Left renal pelvis (tissue), 4 donors: Measurements from ENCODE around the gene PPP1R36. TPM values are rescaled to one million over a fixed set of nuclear protein-coding genes. Genes with fewer than 3 reads are reported as not detected.
"Not testable (repeated sequence)": the region's sequence is repeated elsewhere in the genome, so short reads cannot be mapped to it uniquely, and the experiment has no call there.

Experiments
- DNase-seq, 4 donors: peaks; one replicate each; pipeline ENCODE4 v3.0.0-alpha.2; 2013; ENCODE audit warnings: low read depth in 4 of 4, low spot score in 3 of 4
- polyA plus RNA-seq, 4 donors: library from polyadenylated mRNA; unstranded; fragments of 120-200 nt; gene quantifications; one replicate each; pipeline ENCODE4 v1.2.1, GENCODE V29; 2013; ENCODE audit not compliant: insufficient read length in 4 of 4

PPP1R36 gene
- polyA plus RNA-seq, 4 donors = 0.61 to 1.2 (median 1.1) TPM

DNA sequence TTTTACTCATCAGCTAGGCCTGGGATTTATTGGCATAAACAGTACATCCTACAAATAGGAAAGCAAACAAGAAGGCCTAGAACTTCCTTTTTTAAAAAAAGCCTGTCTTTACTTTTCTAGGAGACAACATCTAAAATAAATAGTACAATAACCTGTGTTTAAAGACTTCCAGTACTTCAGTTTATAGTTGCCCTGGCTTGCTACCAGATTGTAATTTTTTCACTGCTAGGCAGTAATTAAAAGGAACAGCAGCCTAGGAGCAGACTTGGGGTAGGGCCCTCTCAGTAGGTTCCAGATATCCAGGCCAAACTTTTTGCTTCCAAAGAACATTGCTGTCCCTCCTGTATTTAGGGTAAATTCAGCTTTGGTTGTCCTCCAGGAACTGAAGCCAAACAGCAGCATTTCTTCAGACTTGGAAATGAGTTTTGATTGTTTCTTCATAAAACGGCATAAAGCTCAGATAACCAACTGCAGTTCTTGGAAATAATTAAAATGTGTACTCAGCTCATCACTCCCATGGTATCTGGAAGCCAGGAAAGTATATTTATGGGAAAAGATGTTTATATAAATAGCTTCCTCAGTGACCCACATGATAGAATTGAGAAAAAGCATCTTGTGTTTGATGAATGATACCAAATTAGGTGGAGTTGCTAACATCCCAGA is 61.7 kb downstream of the PPP1R36 start:
- DNase-seq = no peak

DNA sequence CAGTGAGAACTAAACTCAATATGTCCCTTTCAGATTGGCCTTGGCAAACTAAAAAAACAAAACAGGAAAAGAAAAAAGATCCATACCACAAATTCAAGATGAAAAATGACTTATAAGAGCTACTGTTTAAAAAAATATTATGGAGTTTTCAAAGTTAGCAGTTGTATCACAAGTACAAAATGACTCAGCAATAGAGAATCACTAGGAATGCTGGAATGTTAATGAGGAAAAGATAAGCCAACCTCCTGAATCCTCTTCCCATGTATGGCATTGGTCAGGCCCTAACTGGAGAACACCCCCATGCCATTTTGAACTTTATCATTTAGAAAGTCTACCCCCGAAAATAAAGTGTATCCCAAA is 62.2 kb downstream of the PPP1R36 start:
- no peak for DNase-seq

DNA sequence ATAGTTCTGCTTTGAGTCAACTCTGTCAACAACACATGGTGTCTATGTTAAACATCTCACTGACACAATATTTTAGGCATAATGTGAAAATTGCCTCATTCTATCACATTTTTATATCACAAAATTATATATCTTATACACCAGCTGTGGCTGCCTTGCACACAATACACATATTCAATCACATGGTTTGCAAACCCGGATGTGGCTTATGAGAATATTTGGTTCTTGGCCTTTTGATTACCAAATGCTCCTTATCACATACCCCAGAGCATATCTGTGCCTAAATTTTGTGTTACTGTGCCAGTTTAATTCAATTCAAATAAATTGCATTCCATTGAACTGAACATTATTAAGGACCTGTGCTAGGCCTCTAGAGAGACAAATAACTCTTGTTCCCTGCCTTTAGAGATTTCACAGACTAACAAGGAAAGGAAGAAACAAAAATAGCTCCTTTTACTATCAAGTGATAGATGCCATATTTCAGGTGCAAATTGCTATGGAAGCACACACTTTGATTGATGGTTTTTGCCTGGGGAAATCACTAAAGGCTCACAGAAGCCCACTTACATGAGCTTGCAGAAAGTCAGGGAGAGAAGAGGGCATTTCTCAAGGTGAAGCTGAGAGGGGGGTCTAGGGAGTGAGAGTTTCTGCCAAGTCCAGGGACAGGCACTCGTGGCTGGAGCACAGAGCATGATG is 63.4 kb downstream of the PPP1R36 start:
- no peak for DNase-seq

DNA sequence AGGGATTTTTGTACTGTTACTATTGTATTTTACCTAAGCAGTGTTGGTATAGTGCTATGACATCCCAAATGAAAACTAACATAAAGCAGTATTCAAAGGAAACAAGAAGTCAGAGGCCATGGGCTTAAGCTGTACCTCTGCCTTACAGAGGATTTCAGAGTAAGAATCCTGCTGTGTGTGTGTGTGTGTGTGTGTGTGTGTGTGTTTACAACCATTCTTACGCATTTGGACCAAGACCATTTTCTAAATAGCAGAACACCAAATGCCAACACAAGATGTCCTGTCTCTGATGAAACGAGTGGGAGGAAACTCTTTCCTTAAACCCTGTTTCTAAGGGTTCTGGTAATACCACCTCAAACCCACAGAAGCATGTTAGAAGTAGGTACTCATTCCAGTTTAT is 64.4 kb downstream of the PPP1R36 start:
- no peak for DNase-seq

DNA sequence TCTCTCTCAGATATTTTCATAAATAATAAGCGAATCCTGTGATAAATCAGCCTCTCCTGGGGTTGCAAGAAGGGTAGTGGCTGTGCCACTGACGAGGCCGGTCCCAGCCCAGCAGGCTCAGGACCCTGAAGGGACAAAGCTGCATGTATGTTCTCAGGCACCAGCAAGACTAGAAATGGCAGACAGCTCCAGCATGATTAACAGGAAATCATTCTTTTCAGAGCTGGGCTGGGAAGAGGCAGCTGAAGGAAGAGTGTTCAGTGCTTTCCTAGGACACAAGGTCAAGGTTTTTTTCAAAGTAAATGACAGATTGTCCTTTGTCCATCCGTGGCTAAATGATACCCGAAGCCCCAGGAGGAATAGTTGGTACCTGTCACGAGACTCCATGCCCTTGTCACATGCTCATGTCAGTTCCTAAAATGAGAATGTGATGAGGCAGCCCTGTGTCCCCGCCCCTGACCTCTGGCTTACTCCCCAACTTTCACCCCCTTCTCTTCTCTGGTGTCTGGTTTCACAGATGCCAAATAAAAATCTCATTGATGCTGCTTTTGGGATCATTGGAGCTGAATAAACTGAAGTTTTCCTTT is 65.1 kb downstream of the PPP1R36 start:
- DNase-seq = no peak

DNA sequence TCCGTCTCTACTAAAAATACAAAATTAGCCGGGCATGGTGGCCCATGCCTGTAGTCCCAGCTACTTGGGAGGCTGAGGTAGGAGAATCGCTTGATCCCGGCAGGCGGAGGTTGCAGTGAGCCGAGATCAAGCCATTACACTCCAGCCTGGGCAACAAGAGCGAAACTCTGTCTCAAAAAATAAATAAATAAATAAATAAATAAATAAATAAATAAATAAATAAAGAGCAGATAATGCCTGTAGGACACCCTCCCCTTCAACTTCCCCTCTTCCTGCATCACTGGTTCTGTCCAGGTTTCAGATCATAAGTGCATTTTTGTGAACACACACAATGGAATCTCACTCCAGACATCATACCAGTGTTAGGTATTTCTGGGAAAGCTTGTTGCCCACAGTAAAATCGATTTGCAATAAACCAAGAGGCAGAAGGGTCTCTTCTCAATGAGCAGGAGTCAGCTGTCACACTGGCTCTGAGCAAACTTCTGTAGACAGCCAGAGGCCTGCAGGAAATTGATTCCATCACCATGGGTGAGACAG is 68.2 kb downstream of the PPP1R36 start:
- DNase-seq = not testable (repeated sequence)

DNA sequence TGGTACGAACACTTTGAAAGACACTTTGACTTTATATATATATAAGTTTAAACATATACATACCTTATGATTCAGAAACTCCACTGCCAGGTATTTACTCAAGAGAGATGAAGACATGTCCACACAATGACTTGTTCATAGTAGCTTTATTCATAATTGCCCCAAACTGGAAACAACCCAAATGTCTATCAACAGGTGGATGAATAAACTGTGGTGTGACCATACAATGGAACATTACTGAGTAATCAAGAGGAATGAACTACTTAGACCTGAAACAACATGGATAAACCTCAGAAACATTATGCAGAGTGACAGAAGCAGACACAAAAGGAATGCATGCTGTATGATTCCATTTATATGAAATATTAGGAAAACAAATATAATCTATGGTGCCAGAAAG is 71.1 kb downstream of the PPP1R36 start:
- DNase-seq = no peak

DNA sequence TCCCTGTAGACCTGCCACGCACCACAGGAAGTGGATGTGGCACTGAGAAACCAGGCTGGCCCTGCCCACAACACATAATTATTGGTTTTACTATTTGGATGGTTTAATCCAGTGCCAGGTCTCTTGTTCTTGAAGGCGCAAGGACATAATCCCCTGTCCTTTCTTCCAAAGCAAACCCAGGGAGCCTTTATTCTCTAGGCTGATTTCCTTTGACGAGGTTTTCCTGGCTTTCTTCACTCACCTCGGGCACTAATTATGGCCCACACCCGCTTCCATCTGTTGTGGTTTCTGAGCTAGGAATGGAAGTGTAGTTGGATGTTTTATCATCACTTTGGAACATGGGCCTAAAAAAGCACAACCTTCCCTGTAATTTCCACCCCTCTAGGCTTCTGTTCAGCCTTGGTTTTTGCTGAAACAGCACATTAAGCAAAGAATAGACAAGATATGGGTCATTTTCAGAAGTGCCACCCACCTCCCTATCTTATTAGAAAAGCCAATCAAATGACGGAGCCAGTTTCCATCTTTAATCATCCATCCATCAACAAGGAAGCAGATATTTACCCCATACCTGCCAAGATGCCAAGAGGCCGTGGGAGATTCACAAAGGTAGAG is 73.9 kb downstream of the PPP1R36 start:
- DNase-seq = no peak

DNA sequence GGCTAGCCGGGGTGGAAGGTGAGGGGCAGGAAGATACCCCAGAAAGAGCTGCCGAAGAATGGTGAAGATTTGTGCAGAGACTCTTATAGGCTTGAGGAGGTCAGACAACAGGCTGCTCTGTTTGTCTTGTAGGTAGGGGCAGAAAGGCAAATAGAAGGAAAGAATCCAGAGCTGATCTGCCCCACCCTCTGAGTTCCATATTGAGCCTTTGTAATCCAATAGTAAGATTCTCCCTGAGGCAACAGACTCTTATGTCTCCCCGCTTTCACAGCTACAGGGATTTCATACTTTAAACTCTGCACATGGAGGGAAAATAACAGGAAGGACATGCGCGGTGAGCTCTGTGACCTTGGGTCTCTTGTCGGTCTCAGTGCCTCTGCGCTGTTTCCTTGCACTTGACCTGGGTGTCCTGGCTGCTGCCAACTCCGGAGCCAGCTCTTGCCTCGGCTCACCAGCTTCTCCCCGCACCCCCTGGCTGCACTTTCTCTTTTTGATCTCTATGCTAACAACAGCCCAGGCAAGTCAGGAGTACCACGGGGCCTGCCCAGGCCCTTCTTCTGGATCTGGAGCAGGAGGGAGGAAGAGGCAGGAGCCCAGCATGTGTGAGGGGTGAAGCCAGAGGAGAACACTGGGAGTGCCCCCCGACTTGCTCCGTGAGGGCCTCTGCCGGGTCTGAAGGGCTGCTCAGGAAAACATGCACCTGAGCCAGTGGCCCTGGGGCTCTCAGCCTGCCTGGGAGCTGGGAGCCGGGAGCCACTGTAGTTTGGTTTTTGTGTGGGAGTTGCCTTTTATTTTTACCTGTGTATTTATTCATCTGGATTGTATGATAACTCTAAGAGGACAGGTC is 75.8 kb downstream of the PPP1R36 start:
- DNase-seq = no peak

DNA sequence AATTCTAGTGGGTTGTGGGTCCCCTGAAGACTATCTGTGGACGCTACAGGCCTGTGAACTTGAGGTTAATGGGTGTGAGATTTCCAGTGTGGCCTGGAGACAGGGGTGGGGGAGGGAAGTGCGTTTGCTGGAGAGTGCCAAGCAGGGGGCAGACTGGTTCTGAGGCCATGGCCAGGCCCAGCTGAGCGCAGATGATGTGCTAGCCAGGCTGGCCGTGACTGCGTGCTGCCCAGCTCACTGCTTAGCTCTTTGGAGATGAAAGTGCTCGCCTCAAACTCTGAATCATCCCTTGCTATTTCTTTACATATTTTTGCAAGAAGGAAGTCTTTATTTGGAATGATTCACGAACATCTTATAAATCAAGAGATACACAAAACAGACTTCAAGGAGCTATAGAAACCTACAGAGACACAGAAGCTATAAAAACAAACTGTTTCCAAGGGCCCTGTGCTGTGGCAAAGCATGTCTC is 79.2 kb downstream of the PPP1R36 start:
- no peak for DNase-seq

DNA sequence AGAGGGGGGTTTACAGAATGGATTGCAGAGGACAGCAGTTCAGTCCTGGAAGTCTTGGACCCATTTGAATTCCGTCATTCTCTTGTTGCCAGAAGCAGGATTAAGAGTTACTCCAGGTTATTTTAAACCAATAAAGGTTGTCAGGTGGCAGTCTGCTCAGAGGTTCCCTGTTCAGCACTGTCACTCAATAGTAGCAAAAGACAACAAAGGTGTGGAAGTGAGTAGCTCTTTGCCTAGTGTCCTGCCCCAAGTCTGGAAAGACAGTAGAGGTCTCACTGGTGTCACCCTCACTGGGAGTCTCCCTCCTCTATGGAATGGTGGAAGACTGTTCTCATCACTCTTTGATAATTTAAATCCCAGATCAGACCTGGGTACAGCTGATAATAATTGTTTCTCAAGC is 81.0 kb downstream of the PPP1R36 start:
- no peak for DNase-seq

DNA sequence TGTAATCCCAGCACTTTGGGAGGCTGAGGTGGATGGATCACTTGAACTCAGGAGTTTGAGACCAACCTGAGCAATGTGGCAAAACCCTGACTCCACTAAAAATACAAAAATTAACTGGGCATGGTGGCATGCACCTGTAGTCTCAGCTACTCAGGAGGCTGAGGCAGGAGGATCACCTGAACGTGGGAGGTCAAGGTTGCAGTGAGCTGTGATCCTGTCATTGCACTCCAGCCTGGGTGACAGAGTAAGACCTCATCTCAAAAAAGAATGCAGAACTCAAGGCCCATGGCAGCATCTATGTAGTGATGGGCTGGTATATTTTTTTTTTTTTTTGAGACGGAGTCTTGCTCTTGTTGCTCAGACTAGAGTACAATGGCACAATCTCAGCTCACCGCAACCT is 81.5 kb downstream of the PPP1R36 start:
- not testable (repeated sequence) for DNase-seq

DNA sequence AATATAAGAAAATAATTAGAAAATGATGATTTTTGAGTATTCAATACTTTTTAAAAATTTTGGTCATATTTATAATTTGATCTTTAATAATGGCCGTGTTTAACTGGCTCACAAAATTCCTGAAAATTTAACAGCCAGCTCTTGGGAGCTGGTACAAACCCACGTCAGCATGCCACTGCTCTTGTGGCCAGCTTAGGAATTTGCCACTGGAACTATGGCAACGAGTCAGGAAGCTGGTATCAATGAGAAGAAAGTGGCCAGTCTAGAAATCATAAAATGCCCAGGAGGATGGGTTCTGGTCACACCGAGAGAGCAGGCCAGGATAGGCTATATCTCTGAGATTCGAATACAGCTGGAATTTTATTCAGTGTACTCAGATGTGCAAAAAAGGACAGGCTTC is 82.3 kb downstream of the PPP1R36 start:
- no peak for DNase-seq

DNA sequence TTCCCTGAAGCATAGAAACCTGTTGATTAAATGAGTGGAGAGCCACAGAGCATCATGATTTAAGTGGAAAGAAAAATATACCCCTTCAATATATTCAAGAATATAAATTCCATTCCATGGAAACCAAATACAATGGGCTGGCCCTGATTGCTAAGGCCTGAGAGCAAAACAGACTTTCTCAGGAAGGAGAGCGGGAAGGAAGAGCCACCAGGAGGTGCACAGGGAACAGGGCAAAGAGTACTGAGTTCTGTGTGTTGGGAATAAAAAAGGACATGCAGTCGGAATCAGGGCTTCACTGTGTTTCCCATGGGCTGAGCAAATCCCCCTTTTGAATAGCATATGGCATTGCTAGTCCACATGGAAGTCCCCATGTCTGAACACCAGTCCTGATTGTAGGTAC is 84.8 kb downstream of the PPP1R36 start:
- no peak for DNase-seq

DNA sequence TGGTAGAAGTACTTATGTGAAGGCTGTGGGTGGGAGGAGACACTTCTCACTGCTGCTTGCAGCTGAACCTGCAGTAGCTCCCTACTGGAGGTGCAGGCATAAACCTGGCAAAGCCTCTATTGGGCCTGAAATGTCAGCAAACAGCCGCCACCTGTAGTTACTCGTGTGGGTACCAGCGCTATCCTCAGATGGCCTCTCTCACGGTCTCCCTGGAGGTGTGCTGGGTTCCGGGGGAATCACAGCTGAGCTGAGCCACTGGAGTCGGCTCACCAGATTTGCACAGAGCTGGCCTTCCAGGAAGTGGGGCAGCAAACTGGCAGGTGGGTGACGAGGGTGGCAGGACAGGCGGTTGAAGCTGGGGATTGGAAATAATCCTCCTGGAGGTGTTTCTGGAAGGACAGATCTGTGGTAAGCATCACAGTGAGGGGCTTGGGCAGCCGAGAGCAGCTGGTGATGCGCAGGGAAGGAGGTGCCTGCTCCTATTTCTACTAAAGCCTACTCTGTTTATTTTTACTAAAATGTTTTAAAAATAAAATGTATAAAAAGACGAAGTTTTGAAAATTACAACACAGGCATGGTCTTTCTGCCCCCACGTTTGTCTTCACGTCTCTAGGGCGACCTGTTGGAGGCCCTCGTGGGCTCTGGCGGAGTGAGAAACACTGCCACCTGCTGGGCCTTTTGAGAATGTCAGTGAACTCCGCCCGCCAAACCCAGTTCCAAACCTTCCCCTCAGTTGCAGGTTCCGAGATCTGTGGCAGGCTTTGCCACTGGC is 86.6 kb downstream of the PPP1R36 start:
- DNase-seq = peak in 2 of 4 donors; percentile 47 to 55

DNA sequence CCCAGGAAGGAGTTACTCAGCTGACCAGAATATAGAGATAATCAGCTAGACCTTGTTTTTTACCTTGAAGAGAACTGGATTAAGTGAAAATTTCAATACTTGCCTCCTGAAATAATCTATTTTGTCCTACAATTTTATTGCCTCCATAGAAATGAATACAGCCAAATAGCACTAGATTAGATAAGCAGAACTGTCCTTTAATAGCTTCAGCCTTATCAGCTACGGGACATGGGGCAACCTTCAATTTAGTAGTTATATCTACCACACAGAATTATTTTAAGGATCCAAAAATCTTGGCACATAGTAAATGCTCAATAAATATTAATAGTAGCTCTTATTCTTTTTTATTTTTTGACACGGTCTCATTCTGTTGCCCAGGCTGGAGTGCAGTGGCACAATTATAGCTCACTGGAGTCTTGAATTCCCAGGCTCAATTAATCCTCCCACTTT is 87.2 kb downstream of the PPP1R36 start:
- DNase-seq = no peak

DNA sequence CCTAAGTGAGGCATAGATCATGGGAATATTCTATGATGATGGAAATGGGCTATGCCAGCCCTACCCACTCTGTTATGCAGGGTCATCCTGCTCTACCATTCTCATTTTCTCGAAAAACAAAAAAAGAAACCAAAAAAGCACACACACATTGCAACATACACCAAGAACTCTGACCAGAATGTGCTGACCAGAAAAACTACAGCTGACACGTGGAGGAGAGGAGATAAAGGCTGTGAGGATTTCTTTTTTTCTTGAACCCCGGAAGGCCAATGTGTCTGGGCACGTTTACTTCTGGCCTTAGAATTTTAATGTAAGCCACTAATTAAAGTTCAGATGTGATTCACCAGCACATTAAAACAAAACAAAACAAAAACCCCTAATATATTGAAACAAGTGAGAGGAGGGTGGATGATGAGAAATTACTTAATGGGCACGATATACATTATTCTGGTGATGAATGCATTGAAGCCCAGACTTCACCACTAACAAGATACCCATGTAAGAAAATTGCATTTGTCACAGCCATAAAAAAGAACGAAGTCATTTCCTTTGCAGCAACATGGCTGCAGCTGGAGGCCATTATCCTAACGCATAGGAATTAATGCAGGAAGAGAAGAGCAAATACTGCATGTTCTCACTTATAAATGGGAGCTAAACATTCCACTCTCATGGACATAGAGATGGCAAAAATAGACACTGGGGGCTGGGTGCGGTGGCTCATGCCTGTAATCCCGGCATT is 88.1 kb downstream of the PPP1R36 start:
- DNase-seq = no peak

DNA sequence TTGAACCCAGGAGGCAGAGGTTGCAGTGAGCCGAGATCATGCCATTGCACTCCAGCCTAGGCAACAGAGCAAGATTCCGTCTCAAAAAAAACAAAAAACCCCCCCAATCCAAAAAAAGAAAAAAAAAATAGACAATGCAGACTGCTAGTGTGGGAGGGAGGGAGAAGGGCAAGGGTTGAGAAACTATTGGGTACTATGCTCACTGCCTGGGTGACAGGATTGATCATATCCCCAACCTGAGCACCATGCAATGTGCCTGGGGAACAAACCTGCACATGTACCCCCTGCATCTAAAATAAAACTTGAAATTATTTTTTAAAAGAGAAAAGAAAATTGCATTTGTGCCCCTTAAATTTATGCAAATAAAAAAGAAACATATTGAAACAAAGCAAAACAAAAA is 88.9 kb downstream of the PPP1R36 start:
- DNase-seq = no peak
